ENCODE measurements around the gene MBP.

DNA sequence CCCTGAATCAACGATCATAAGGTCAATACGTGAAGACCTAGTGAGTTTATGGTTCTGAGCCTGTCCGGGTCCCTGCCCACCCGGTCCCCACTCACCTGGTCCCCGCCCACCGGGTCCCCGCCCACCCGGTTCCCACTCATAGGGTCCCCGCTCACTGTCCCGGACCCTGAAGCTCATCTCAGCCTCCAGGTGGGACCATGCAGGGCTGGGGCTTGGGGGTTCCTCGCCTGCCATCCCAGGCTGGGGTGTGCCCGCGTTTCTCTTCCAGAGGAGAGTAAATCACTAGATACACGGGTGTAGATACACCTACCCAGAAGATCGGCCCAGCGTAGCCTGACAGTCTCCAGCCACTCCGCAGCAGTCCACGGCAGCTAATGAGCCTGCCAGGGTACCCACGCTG is 131.5 kb downstream of the MBP start:
- no peak for TF ChIP-seq TAF1 (IDR thresholded peaks at IDR 0.05; ENCODE audit: borderline replicate concordance, insufficient read depth, low read length)
- TF ChIP-seq POLR2AphosphoS5 (IDR thresholded peaks at IDR 0.05; ENCODE audit: low read depth, low read length): no peak
- TF ChIP-seq, protein P1, sequence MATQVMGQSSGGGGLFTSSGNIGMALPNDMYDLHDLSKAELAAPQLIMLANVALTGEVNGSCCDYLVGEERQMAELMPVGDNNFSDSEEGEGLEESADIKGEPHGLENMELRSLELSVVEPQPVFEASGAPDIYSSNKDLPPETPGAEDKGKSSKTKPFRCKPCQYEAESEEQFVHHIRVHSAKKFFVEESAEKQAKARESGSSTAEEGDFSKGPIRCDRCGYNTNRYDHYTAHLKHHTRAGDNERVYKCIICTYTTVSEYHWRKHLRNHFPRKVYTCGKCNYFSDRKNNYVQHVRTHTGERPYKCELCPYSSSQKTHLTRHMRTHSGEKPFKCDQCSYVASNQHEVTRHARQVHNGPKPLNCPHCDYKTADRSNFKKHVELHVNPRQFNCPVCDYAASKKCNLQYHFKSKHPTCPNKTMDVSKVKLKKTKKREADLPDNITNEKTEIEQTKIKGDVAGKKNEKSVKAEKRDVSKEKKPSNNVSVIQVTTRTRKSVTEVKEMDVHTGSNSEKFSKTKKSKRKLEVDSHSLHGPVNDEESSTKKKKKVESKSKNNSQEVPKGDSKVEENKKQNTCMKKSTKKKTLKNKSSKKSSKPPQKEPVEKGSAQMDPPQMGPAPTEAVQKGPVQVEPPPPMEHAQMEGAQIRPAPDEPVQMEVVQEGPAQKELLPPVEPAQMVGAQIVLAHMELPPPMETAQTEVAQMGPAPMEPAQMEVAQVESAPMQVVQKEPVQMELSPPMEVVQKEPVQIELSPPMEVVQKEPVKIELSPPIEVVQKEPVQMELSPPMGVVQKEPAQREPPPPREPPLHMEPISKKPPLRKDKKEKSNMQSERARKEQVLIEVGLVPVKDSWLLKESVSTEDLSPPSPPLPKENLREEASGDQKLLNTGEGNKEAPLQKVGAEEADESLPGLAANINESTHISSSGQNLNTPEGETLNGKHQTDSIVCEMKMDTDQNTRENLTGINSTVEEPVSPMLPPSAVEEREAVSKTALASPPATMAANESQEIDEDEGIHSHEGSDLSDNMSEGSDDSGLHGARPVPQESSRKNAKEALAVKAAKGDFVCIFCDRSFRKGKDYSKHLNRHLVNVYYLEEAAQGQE (IDR thresholded peaks at IDR 0.05; ENCODE audit: insufficient read depth in 1 of 2, low read depth in 2 of 2, low read length in 2 of 2): no peak
- no peak for TF ChIP-seq SIN3A (IDR thresholded peaks at IDR 0.05; ENCODE audit: borderline replicate concordance, insufficient read depth, low read length)

All from PFSK-1 (cell line).